ENCODE data around the gene FERMT1.

The FERMT1 gene

GRCh38 chr20:6048391-6048790 is 74.4 kb downstream of the FERMT1 start:
- no peaks in the 10 kb centered on the region for H3K9me3 ChIP-seq (ENCODE audit: control insufficient read depth in 5 of 5, low read length in 5 of 5)
- peaks cover 8 to 28% (median 24%) of the 10 kb centered on the region in 5 donors for H3K27me3 ChIP-seq (ENCODE audit: control insufficient read depth in 5 of 5, insufficient read depth in 4 of 5, low read length in 5 of 5)

DNA sequence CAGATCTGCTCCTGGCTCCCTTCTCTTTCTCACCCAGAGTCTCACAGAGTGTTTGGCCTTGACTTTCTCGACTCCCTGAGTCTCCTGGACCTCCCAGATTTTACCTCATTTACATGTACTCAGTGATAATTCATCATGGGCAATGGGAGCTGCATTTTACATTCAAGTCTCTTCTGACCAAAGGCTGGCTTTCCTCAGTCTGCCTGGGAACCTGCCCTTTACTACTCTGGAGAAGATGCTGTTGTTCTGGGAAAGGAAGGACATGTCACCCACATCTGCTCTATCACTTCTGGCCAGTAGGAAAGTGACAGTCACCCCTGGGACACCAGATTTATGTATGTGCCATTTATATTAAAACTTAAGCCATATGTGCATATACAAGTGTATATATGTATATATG is 76.4 kb downstream of the FERMT1 start:
- H3K4me1 ChIP-seq (ENCODE audit: control insufficient read depth in 5 of 5, insufficient read depth in 5 of 5, low read length in 5 of 5), result no peaks in the 10 kb centered on the region
- H3K27ac ChIP-seq (ENCODE audit: low read depth, low read length), result no peak overlapping the region
- H3K27me3 ChIP-seq (ENCODE audit: control insufficient read depth in 5 of 5, insufficient read depth in 4 of 5, low read length in 5 of 5), result peaks cover 0 to 10% (median 7%) of the 10 kb centered on the region in 5 donors
- H3K9ac ChIP-seq (ENCODE audit: low read length in 5 of 5), result no peak overlapping the region
- H3K36me3 ChIP-seq (ENCODE audit: control insufficient read depth in 5 of 5, insufficient read depth in 5 of 5, low read length in 5 of 5), result peaks cover 0 to 10% (median 9%) of the 10 kb centered on the region in 5 donors
- H3K9me3 ChIP-seq (ENCODE audit: control insufficient read depth in 5 of 5, low read length in 5 of 5), result no peaks in the 10 kb centered on the region
- H3K4me3 ChIP-seq (ENCODE audit: low read depth in 1 of 5, low read length in 5 of 5), result no peak overlapping the region

More at GRCh38 chr20:6048391-6048790, 74.4 kb downstream of the FERMT1 start:
- no peak overlapping the region for H3K9ac ChIP-seq (ENCODE audit: low read length in 5 of 5)
- H3K36me3 ChIP-seq (ENCODE audit: control insufficient read depth in 5 of 5, insufficient read depth in 5 of 5, low read length in 5 of 5), result no peaks in the 10 kb centered on the region
- no peak overlapping the region for H3K27ac ChIP-seq (ENCODE audit: low read depth, low read length)
- H3K4me3 ChIP-seq (ENCODE audit: low read depth in 1 of 5, low read length in 5 of 5), result no peak overlapping the region
- H3K4me1 ChIP-seq (ENCODE audit: control insufficient read depth in 5 of 5, insufficient read depth in 5 of 5, low read length in 5 of 5), result peaks cover 0 to 19% (median 17%) of the 10 kb centered on the region in 5 donors

- no peak overlapping the region for H3K27ac ChIP-seq (ENCODE audit: low read depth, low read length)
- no peak overlapping the region for H3K9ac ChIP-seq (ENCODE audit: low read length in 5 of 5)
- H3K27me3 ChIP-seq (ENCODE audit: control insufficient read depth in 5 of 5, insufficient read depth in 4 of 5, low read length in 5 of 5), result peaks cover 0 to 2% (median 0%) of the 10 kb centered on the region in 5 donors
- H3K36me3 ChIP-seq (ENCODE audit: control insufficient read depth in 5 of 5, insufficient read depth in 5 of 5, low read length in 5 of 5), result peaks cover 0 to 19% (median 18%) of the 10 kb centered on the region in 5 donors
- no peak overlapping the region for H3K4me3 ChIP-seq (ENCODE audit: low read depth in 1 of 5, low read length in 5 of 5)
- peaks cover 0 to 2% (median 0%) of the 10 kb centered on the region in 5 donors for H3K4me1 ChIP-seq (ENCODE audit: control insufficient read depth in 5 of 5, insufficient read depth in 5 of 5, low read length in 5 of 5)
- no peaks in the 10 kb centered on the region for H3K9me3 ChIP-seq (ENCODE audit: control insufficient read depth in 5 of 5, low read length in 5 of 5)
Measured at GRCh38 chr20:6045566-6045965, 77.3 kb downstream of the FERMT1 start.

- Histone ChIP-seq H3K27me3 (ENCODE audit: control insufficient read depth in 5 of 5, insufficient read depth in 4 of 5, low read length in 5 of 5) (no peaks in the 10 kb centered on the region), H3K4me1 (ENCODE audit: control insufficient read depth in 5 of 5, insufficient read depth in 5 of 5, low read length in 5 of 5) (peaks cover 0 to 8% (median 0%) of the 10 kb centered on the region in 5 donors), H3K9me3 (ENCODE audit: control insufficient read depth in 5 of 5, low read length in 5 of 5) (no peaks in the 10 kb centered on the region), H3K27ac (ENCODE audit: low read depth, low read length) (no peak overlapping the region), H3K36me3 (ENCODE audit: control insufficient read depth in 5 of 5, insufficient read depth in 5 of 5, low read length in 5 of 5) (peaks cover 8 to 32% (median 26%) of the 10 kb centered on the region in 5 donors), H3K9ac (ENCODE audit: low read length in 5 of 5) (no peak overlapping the region), H3K4me3 (ENCODE audit: low read depth in 1 of 5, low read length in 5 of 5) (no peak overlapping the region)
Measured at GRCh38 chr20:6044115-6044514, 78.7 kb downstream of the FERMT1 start.

GRCh38 chr20:6041808-6042265 is 81.0 kb downstream of the FERMT1 start:
- Histone ChIP-seq H3K27ac (ENCODE audit: low read depth, low read length) (no peak overlapping the region), H3K9me3 (ENCODE audit: control insufficient read depth in 5 of 5, low read length in 5 of 5) (no peaks in the 10 kb centered on the region), H3K4me3 (ENCODE audit: low read depth in 1 of 5, low read length in 5 of 5) (no peak overlapping the region), H3K4me1 (ENCODE audit: control insufficient read depth in 5 of 5, insufficient read depth in 5 of 5, low read length in 5 of 5) (peaks cover 0 to 8% (median 0%) of the 10 kb centered on the region in 5 donors), H3K36me3 (ENCODE audit: control insufficient read depth in 5 of 5, insufficient read depth in 5 of 5, low read length in 5 of 5) (peaks cover 21 to 54% (median 42%) of the 10 kb centered on the region in 5 donors), H3K9ac (ENCODE audit: low read length in 5 of 5) (no peak overlapping the region), H3K27me3 (ENCODE audit: control insufficient read depth in 5 of 5, insufficient read depth in 4 of 5, low read length in 5 of 5) (no peaks in the 10 kb centered on the region)

- H3K9me3 ChIP-seq (ENCODE audit: control insufficient read depth in 5 of 5, low read length in 5 of 5), result no peaks in the 10 kb centered on the region
- H3K4me3 ChIP-seq (ENCODE audit: low read depth in 1 of 5, low read length in 5 of 5), result no peak overlapping the region
- H3K27me3 ChIP-seq (ENCODE audit: control insufficient read depth in 5 of 5, insufficient read depth in 4 of 5, low read length in 5 of 5), result no peaks in the 10 kb centered on the region
- no peak overlapping the region for H3K9ac ChIP-seq (ENCODE audit: low read length in 5 of 5)
- H3K27ac ChIP-seq (ENCODE audit: low read depth, low read length), result no peak overlapping the region
- peaks cover 0 to 8% (median 0%) of the 10 kb centered on the region in 5 donors for H3K4me1 ChIP-seq (ENCODE audit: control insufficient read depth in 5 of 5, insufficient read depth in 5 of 5, low read length in 5 of 5)
- peaks cover 24 to 61% (median 47%) of the 10 kb centered on the region in 5 donors for H3K36me3 ChIP-seq (ENCODE audit: control insufficient read depth in 5 of 5, insufficient read depth in 5 of 5, low read length in 5 of 5)
Measured at GRCh38 chr20:6040958-6041807, 81.6 kb downstream of the FERMT1 start.

GRCh38 chr20:6040540-6040939 is 82.3 kb downstream of the FERMT1 start:
- Histone ChIP-seq H3K36me3 (ENCODE audit: control insufficient read depth in 5 of 5, insufficient read depth in 5 of 5, low read length in 5 of 5) (peaks cover 24 to 64% (median 51%) of the 10 kb centered on the region in 5 donors), H3K4me1 (ENCODE audit: control insufficient read depth in 5 of 5, insufficient read depth in 5 of 5, low read length in 5 of 5) (peaks cover 0 to 8% (median 0%) of the 10 kb centered on the region in 5 donors), H3K9ac (ENCODE audit: low read length in 5 of 5) (peak overlapping the region in 1 of 5 donors; percentile 30), H3K9me3 (ENCODE audit: control insufficient read depth in 5 of 5, low read length in 5 of 5) (no peaks in the 10 kb centered on the region), H3K4me3 (ENCODE audit: low read depth in 1 of 5, low read length in 5 of 5) (no peak overlapping the region), H3K27me3 (ENCODE audit: control insufficient read depth in 5 of 5, insufficient read depth in 4 of 5, low read length in 5 of 5) (no peaks in the 10 kb centered on the region), H3K27ac (ENCODE audit: low read depth, low read length) (no peak overlapping the region)

- Histone ChIP-seq H3K9me3 (ENCODE audit: control insufficient read depth in 5 of 5, low read length in 5 of 5) (no peaks in the 10 kb centered on the region), H3K9ac (ENCODE audit: low read length in 5 of 5) (no peak overlapping the region), H3K4me1 (ENCODE audit: control insufficient read depth in 5 of 5, insufficient read depth in 5 of 5, low read length in 5 of 5) (peaks cover 0 to 8% (median 0%) of the 10 kb centered on the region in 5 donors), H3K27me3 (ENCODE audit: control insufficient read depth in 5 of 5, insufficient read depth in 4 of 5, low read length in 5 of 5) (no peaks in the 10 kb centered on the region), H3K27ac (ENCODE audit: low read depth, low read length) (no peak overlapping the region), H3K36me3 (ENCODE audit: control insufficient read depth in 5 of 5, insufficient read depth in 5 of 5, low read length in 5 of 5) (peaks cover 31 to 66% (median 57%) of the 10 kb centered on the region in 5 donors), H3K4me3 (ENCODE audit: low read depth in 1 of 5, low read length in 5 of 5) (no peak overlapping the region)
Measured at GRCh38 chr20:6039766-6040165, 83.1 kb downstream of the FERMT1 start.

DNA sequence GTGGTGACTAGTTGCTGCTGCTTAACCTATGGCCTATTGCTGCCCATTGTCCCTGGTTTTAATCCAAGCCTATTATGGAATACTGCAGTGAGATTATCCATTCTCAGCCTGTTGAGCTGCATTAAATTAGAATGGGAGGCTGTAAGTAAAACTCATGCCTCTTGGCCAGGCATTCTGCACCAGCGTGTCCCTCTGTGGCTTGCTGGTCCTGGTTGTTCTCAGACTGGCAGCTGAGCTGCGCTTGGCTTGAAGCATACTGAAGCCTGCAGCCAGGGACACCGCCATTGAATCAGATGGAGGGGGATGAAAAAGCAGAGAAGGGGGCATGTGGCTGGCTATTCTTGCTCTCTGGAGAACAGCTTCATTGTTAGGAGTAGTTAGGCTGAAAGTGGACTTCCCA is 84.6 kb downstream of the FERMT1 start:
- no peak overlapping the region for H3K4me3 ChIP-seq (ENCODE audit: low read depth in 1 of 5, low read length in 5 of 5)
- peaks cover 40 to 81% (median 72%) of the 10 kb centered on the region in 5 donors for H3K36me3 ChIP-seq (ENCODE audit: control insufficient read depth in 5 of 5, insufficient read depth in 5 of 5, low read length in 5 of 5)
- no peak overlapping the region for H3K27ac ChIP-seq (ENCODE audit: low read depth, low read length)
- H3K9ac ChIP-seq (ENCODE audit: low read length in 5 of 5), result no peak overlapping the region
- no peaks in the 10 kb centered on the region for H3K9me3 ChIP-seq (ENCODE audit: control insufficient read depth in 5 of 5, low read length in 5 of 5)
- peaks cover 0 to 8% (median 4%) of the 10 kb centered on the region in 5 donors for H3K4me1 ChIP-seq (ENCODE audit: control insufficient read depth in 5 of 5, insufficient read depth in 5 of 5, low read length in 5 of 5)
- H3K27me3 ChIP-seq (ENCODE audit: control insufficient read depth in 5 of 5, insufficient read depth in 4 of 5, low read length in 5 of 5), result no peaks in the 10 kb centered on the region

GRCh38 chr20:6037082-6037481 is 85.7 kb downstream of the FERMT1 start:
- peaks cover 45 to 77% (median 73%) of the 10 kb centered on the region in 5 donors for H3K36me3 ChIP-seq (ENCODE audit: control insufficient read depth in 5 of 5, insufficient read depth in 5 of 5, low read length in 5 of 5)
- no peak overlapping the region for H3K4me3 ChIP-seq (ENCODE audit: low read depth in 1 of 5, low read length in 5 of 5)
- H3K27ac ChIP-seq (ENCODE audit: low read depth, low read length), result no peak overlapping the region
- peaks cover 0 to 8% (median 4%) of the 10 kb centered on the region in 5 donors for H3K4me1 ChIP-seq (ENCODE audit: control insufficient read depth in 5 of 5, insufficient read depth in 5 of 5, low read length in 5 of 5)
- H3K27me3 ChIP-seq (ENCODE audit: control insufficient read depth in 5 of 5, insufficient read depth in 4 of 5, low read length in 5 of 5), result no peaks in the 10 kb centered on the region
- no peak overlapping the region for H3K9ac ChIP-seq (ENCODE audit: low read length in 5 of 5)
- H3K9me3 ChIP-seq (ENCODE audit: control insufficient read depth in 5 of 5, low read length in 5 of 5), result no peaks in the 10 kb centered on the region
